ENCODE measurements around the gene SETD1A. TPM values are rescaled to one million over a fixed set of nuclear protein-coding genes. Genes with fewer than 3 reads are reported as not detected.

SETD1A gene
- total and polyA plus RNA-seq, 9 of the 15 experiments (the other 6 are each of a cell fraction or from before 2014, with no cell fraction given), result 0.08 to 36.0 (median 4.2) TPM

DNA sequence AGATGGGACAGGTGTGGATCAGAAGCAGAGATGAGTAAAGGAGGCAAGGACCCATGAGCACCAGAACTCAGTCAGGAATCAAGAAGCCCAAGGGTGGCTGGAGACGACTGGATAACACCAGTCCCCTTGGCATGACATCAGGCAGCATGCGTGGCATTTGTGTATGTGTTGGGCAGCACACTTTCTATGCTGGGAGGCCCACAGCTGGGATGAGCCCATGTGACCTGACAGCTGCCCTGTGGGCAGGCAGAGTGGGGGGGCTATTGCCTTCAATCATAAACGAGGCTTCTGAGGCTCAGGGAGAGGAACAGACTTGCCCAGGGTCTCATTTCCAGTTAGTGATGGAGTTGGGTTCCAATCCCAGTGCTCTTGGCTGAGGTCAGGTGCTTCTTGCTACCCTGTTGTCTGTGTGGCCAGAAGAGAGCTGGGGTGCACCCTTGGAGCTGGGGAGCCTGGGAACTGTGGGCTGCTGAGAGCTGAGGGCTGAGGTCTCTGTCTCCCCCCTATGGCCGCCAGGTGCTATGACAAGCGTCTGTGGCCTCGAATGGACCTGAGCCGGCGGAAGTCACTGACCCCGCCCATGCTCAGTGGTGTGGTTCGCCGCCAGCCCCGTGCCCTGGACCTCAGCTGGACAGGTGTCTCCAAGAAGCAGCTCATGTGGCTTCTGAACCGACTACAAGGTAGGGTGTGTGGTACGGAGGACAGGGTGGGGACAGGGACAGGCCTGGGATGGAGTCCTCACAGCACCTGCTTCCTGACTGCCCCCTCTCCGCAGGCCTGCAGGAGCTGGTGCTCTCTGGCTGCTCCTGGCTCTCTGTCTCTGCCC is 15.7 kb upstream of the SETD1A start (continued):
- TF ChIP-seq, protein P1, sequence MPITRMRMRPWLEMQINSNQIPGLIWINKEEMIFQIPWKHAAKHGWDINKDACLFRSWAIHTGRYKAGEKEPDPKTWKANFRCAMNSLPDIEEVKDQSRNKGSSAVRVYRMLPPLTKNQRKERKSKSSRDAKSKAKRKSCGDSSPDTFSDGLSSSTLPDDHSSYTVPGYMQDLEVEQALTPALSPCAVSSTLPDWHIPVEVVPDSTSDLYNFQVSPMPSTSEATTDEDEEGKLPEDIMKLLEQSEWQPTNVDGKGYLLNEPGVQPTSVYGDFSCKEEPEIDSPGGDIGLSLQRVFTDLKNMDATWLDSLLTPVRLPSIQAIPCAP (CRISPR knock-in tag; IDR thresholded peaks at IDR 0.05; ENCODE audit: borderline replicate concordance), result no peak
- TF ChIP-seq, protein P2, sequence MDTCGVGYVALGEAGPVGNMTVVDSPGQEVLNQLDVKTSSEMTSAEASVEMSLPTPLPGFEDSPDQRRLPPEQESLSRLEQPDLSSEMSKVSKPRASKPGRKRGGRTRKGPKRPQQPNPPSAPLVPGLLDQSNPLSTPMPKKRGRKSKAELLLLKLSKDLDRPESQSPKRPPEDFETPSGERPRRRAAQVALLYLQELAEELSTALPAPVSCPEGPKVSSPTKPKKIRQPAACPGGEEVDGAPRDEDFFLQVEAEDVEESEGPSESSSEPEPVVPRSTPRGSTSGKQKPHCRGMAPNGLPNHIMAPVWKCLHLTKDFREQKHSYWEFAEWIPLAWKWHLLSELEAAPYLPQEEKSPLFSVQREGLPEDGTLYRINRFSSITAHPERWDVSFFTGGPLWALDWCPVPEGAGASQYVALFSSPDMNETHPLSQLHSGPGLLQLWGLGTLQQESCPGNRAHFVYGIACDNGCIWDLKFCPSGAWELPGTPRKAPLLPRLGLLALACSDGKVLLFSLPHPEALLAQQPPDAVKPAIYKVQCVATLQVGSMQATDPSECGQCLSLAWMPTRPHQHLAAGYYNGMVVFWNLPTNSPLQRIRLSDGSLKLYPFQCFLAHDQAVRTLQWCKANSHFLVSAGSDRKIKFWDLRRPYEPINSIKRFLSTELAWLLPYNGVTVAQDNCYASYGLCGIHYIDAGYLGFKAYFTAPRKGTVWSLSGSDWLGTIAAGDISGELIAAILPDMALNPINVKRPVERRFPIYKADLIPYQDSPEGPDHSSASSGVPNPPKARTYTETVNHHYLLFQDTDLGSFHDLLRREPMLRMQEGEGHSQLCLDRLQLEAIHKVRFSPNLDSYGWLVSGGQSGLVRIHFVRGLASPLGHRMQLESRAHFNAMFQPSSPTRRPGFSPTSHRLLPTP (IDR thresholded peaks at IDR 0.05; ENCODE audit: borderline replicate concordance, extremely low read depth, insufficient read length), result no peak
- no peak for TF ChIP-seq ZNF76 (CRISPR knock-in tag; IDR thresholded peaks at IDR 0.05; ENCODE audit: borderline replicate concordance)
- TF ChIP-seq TGIF2 (CRISPR knock-in tag; IDR thresholded peaks at IDR 0.05), result no peak
- TF ChIP-seq, protein P3, sequence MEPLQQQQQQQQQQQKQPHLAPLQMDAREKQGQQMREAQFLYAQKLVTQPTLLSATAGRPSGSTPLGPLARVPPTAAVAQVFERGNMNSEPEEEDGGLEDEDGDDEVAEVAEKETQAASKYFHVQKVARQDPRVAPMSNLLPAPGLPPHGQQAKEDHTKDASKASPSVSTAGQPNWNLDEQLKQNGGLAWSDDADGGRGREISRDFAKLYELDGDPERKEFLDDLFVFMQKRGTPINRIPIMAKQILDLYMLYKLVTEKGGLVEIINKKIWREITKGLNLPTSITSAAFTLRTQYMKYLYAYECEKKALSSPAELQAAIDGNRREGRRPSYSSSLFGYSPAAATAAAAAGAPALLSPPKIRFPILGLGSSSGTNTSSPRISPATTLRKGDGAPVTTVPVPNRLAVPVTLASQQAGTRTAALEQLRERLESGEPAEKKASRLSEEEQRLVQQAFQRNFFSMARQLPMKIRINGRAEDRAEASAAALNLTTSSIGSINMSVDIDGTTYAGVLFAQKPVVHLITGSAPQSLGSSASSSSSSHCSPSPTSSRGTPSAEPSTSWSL (CRISPR knock-in tag; IDR thresholded peaks at IDR 0.05; ENCODE audit: borderline replicate concordance), result no peak
- TF ChIP-seq, protein P4, sequence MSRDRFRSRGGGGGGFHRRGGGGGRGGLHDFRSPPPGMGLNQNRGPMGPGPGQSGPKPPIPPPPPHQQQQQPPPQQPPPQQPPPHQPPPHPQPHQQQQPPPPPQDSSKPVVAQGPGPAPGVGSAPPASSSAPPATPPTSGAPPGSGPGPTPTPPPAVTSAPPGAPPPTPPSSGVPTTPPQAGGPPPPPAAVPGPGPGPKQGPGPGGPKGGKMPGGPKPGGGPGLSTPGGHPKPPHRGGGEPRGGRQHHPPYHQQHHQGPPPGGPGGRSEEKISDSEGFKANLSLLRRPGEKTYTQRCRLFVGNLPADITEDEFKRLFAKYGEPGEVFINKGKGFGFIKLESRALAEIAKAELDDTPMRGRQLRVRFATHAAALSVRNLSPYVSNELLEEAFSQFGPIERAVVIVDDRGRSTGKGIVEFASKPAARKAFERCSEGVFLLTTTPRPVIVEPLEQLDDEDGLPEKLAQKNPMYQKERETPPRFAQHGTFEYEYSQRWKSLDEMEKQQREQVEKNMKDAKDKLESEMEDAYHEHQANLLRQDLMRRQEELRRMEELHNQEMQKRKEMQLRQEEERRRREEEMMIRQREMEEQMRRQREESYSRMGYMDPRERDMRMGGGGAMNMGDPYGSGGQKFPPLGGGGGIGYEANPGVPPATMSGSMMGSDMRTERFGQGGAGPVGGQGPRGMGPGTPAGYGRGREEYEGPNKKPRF (IDR thresholded peaks at IDR 0.05; ENCODE audit: low read depth, low read length), result no peak
- TF ChIP-seq XRCC4 (IDR thresholded peaks at IDR 0.05; ENCODE audit: extremely low read depth, insufficient read depth, insufficient read length), result no peak
- no peak for TF ChIP-seq KLF6 (CRISPR knock-in tag; IDR thresholded peaks at IDR 0.05; ENCODE audit: borderline replicate concordance)
- TF ChIP-seq, protein P5, sequence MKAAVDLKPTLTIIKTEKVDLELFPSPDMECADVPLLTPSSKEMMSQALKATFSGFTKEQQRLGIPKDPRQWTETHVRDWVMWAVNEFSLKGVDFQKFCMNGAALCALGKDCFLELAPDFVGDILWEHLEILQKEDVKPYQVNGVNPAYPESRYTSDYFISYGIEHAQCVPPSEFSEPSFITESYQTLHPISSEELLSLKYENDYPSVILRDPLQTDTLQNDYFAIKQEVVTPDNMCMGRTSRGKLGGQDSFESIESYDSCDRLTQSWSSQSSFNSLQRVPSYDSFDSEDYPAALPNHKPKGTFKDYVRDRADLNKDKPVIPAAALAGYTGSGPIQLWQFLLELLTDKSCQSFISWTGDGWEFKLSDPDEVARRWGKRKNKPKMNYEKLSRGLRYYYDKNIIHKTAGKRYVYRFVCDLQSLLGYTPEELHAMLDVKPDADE (conservative IDR thresholded peaks at IDR 0.05; ENCODE audit: control insufficient read depth, low read depth, low read length), result no peak
- no peak for TF ChIP-seq ZNF143 (CRISPR knock-in tag; IDR thresholded peaks at IDR 0.05)
- TF ChIP-seq, protein P6, sequence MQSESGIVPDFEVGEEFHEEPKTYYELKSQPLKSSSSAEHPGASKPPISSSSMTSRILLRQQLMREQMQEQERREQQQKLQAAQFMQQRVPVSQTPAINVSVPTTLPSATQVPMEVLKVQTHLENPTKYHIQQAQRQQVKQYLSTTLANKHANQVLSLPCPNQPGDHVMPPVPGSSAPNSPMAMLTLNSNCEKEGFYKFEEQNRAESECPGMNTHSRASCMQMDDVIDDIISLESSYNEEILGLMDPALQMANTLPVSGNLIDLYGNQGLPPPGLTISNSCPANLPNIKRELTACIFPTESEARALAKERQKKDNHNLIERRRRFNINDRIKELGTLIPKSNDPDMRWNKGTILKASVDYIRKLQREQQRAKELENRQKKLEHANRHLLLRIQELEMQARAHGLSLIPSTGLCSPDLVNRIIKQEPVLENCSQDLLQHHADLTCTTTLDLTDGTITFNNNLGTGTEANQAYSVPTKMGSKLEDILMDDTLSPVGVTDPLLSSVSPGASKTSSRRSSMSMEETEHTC (IDR thresholded peaks at IDR 0.05), result no peak
- no peak for TF ChIP-seq ZNF408 (CRISPR knock-in tag; IDR thresholded peaks at IDR 0.05; ENCODE audit: low read depth)
